ENCODE measurements around the gene CAPN15.

DNA sequence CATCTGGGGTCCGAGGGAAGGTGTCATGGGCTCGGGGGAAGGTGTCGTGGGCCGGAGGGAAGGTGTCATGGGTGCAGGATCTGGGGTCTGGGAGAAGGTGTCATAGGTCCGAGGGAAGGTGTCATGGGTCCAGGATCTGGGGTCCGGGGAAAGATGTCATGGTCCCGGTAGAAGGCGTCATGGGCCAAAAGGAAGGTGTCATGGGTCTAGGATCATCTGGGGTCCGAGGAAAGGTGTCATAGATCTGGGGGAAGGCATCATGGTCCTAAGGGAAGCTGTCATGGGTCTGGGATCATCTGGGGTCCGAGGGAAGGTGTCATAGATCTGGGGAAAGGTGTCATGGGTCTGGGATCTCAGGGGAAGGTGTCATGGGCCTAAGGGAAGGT, 63.3 kb downstream of the CAPN15 start:
- TF ChIP-seq POLR2AphosphoS5 (IDR thresholded peaks at IDR 0.05) (no peak), POLR2A (IDR thresholded peaks at IDR 0.05) (no peak), EP300 (IDR thresholded peaks at IDR 0.05) (no peak)
- TF ChIP-seq, protein P1, sequence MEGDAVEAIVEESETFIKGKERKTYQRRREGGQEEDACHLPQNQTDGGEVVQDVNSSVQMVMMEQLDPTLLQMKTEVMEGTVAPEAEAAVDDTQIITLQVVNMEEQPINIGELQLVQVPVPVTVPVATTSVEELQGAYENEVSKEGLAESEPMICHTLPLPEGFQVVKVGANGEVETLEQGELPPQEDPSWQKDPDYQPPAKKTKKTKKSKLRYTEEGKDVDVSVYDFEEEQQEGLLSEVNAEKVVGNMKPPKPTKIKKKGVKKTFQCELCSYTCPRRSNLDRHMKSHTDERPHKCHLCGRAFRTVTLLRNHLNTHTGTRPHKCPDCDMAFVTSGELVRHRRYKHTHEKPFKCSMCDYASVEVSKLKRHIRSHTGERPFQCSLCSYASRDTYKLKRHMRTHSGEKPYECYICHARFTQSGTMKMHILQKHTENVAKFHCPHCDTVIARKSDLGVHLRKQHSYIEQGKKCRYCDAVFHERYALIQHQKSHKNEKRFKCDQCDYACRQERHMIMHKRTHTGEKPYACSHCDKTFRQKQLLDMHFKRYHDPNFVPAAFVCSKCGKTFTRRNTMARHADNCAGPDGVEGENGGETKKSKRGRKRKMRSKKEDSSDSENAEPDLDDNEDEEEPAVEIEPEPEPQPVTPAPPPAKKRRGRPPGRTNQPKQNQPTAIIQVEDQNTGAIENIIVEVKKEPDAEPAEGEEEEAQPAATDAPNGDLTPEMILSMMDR (IDR thresholded peaks at IDR 0.05): no peak

All from suprapubic skin (tissue), 4 donors.